Measurements from ENCODE around the gene SLC23A3.

- TF ChIP-seq CTCF (conservative IDR thresholded peaks at IDR 0.05 in 1 of 2, IDR thresholded peaks at IDR 0.05 in 1 of 2; ENCODE audit: extremely low read depth in 1 of 2, insufficient read depth in 1 of 2, low read depth in 1 of 2, low read length in 2 of 2): no peak
- no peak for TF ChIP-seq EZH2 (IDR thresholded peaks at IDR 0.05; ENCODE audit: borderline replicate concordance, low read length)
These were observed 57.8 kb downstream of the SLC23A3 start for GRCh38 chr2:219112062-219112406.
